ENCODE measurements around the gene IL22.

Gene IL22

DNA sequence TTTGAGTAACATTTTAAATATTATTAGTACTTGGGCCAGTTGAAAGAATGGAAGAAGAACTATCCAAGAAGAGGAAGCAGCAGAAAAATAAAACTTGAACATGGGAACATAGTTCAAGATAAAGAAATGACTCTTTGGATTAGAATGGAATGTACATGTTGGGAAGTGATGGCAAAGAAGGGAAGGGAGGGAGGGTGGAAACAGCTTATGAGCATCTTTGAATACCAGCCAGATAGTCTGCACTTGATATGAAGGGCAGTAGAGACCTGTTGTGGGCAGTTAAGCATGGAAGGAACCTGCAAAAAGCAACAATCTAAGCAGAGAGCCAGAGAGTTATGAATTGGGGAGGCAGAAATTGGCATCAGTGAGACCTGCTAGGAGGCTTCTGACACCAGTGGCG, 10.0 kb upstream of the IL22 start:
- DNase-seq = no peak

DNA sequence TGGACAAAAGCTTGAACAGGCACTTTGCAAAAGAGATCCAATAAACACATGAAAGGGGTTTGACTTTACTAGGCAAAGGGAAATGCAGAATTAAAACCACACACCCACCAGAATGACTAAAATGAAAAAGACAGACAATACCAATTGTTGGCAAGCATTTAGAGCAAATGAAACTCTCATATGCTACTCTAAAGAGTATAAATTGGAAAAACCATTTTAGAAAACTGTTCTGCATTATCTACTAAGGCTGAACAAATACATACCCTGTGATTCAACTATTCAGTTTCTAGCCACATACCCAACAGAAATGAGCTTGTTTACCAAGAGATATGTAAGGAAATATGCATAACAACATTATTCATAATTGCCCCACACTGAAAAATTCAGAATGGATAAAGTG, 8.5 kb upstream of the IL22 start:
- DNase-seq = no peak

DNA sequence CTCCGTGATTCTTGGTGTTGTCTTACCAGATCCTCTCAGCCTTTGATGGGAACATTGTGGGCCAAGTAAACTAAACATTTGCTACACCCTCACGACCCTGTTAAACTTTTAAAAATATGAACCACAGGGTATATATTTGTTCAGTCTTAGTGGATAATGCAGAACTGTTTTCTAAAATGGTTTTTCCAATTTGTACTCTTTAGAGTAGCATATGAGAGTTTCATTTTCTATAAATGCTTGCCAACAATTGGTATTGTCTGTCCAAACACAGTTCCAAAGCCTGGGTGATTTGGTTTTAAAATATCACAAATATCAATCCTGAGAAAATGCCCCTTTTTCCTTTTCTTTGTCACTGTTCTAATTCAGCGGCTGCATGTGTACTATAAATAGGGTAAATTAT, 6.7 kb upstream of the IL22 start:
- no peak for DNase-seq

DNA sequence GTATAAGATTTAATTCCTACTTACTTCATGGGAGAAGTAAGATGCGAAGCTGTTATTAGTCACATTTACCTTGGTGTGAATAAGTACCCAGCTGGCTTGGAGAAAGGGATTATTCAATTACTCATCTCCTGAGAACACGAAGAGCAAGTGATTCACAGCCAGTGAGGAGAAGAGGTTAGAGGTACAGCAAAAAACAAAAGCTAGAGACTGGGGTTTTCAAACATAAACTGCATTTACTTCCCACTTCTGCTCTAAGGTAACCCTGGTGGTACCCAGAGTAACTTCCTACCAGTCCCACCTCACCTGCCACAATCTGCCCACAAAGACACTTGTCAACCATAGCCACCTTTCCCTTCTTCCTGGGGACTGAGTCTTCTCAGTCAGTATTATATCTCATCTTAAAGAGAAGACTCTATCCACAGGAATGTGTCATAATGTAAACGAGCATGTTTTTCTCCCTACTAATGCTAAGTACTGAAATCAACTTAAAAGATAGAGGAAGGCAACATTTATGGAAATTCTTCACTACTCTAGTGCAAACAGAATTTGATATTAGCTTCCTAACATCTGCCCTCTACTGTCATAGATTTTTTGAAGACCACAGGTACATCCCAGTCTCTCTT, 6.0 kb upstream of the IL22 start:
- DNase-seq = peak; percentile 89

DNA sequence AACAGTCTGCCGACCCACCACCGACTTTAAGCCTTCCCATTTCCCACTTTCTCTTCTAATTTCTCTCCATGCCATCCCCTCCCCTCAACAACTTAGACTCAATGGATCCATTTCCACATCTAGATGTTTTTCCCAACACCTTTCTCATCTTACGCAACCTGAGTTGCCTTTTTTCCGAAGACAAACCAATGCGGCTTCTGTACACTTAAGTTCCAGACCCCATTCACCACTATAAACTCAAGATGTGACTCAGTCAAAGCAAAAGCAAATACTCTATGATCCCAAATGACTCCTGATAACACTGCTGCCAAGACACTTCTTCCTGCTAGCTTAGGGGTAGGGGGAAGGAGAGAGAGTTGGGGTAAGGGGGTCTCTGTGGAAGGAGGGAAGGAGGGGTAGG, 1.3 kb downstream of the IL22 start:
- DNase-seq = no peak

DNA sequence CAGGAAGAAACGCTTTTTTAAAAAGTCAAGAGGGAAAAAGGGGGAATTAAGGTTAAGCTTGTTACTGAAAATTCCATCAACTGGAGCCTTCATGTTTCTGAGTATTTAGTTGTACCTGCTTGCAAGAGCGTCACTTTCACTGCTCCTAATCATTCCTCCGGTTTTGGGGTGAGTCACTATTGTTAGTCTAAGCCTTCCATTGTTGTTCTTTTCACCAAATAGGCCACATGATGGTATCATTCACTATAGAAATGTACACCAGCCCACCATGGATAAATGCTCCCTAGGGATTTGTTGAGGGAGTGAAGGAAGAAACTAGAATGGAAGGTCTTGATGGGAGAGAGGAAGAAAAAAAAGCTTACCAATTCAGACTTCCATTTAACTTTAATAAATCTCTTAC, 3.0 kb downstream of the IL22 start:
- no peak for DNase-seq

DNA sequence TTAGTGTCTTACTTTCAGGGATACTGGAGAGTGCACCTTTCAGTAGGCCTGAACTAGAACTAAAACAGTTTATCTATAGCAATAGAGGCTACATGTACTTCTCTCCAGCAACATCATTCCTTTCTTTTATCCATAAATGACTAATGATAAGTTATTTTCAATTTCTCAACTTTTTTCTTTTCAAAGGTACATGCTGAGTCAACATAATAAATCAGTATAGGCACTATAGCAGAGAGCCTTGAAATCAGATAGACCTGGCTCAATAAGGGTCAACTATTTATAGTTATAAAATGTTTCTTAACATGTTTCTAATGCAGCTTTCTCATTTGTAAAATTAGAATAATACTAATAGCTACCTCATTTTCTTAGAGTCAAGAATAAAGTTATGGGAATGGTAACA, 5.6 kb downstream of the IL22 start:
- DNase-seq = no peak

DNA sequence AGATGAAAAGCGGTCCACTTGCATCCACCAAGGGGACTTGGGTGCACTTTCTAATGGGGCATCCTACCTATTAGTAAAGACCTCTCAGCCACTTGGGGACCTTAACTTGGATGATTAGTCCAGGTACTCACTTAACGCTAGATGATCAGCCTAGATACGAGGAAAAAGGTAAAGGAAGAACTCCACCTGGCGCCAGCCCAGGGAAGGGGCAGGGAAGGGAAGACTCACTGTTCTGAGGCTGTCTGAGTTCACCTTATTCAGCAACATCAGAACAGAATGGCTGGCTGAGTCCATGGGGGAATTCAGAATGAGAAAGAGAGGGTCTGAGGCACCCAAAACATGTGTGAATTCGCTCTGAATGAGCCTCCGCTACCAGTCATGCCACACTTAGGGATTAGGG, 7.1 kb downstream of the IL22 start:
- no peak for DNase-seq

DNA sequence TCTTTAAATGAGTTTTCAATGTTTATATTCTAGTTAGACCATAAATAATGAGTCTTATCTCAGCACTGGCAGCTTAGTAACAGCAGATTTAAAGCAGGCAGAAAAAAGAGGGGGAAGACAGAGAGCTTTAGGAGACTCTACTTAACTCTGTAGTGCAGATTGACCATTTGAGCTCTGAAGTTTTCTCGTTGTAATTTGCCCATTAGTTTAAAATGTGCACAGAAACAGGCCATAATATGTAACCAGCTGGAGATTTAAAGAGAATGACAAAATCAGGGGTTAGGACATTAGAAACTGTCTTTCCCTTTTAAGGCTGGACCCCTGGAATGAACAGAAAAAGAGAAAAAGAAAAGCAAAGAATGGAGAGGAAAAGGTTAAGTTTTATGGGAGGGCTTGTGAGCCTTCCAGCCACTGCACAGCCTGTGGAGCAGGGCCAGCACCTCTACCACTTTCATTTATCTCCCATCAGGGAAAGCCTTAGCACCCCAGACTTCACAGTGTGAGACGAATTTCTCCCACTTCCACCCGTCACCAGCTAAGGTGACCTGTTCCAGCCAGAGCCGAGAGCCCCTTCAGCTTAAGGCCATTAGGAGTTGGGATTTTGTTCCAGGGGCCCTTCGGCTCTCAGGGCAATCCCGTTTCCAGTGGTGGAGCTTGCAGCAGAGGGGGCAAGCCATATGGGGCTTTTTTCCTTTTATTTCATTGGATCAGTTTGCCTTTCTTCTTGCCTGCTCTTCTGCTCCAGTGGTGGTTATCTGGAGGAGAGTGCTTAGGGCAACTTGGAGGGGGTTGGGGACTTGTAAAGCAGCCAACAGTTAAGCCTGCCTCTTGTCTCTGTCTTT, 8.0 kb downstream of the IL22 start:
- DNase-seq = no peak

DNA sequence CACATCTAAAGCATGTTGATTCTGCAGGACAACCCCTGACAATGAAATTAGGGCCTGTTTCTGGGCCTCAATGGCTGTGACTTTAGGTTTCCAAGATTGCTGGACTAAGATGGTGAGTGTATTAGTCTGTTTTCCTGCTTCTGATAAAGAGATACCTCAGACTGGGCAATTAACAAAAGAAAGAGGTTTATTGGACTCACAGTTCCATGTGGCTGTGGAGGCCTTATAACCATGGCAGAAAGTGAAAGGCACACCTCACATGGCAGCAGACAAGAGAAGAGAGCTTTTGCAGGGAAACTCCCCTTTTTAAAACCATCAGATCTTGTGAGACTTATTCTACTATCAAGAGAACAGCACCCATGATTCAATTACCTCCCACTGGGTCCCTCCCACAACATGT, 10.6 kb downstream of the IL22 start:
- no peak for DNase-seq

DNA sequence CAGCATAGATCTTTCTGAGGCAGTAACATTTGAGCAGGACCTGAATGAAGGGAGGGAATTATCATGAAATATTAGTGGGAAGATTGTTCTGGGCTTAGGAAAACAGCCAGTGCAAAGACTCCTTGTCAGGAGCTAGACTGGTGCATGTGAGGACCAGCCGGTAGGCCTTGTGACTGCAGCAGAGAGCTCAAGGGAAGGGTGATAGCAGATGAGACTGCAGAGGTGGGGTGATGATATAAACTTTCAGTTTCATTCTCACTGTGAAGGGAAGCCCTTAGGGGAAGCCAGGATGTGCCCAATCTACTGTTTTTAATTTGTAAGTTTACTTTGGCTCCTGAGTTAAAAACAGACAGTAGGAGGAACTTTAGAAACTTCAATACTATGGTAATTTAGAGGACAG, 12.4 kb downstream of the IL22 start:
- DNase-seq = no peak

DNA sequence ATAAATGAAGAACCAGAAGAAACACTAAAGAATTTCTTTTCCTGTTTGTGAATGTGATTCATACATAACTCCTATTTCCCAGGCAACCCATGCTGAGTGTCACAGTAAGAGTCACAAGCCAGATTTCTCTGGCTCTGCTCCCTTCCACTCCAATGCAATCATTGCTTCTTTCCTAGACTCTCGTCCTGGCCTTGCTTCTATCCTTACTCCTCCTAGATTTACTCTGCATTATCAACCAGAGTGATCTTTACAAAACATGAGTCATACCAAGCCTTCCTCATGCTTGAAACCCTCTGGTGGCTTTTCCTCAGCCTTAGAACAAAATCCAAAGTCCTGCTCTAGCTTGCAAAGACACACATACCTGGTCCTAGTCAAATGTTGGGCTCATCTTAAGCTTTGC, 13.3 kb downstream of the IL22 start:
- peak; percentile 39 for DNase-seq

DNA sequence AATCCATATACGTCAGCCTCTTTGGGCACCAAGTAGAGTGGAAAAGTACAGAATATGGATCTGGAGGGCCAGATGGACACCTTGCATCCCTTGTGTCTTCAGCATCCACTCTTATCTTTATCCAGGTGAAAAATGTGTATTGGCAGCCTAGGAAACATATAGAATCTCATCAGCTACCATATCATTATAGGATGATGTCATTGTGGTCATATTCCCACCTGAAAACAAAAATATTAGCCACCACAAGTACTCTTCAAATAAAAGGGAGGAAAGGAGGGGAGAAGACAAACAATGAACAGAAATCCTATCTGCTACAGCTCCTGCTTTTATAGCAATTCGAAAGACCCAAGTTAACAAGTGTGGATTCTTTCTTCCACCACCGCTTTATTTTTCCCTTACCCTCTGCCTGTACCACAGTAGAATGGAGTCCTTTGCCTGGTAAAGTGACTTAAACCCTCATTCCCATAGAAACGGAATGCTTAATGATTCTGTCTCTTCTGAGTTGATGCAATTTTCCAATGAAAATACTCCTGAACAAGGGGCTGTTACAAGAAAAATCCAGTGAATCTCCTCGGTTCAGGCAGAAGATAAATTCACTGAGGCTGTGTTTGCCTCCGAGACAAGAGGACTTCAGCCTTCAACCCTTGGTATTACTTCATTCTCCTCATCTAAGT, 14.0 kb downstream of the IL22 start:
- no peak for DNase-seq

DNA sequence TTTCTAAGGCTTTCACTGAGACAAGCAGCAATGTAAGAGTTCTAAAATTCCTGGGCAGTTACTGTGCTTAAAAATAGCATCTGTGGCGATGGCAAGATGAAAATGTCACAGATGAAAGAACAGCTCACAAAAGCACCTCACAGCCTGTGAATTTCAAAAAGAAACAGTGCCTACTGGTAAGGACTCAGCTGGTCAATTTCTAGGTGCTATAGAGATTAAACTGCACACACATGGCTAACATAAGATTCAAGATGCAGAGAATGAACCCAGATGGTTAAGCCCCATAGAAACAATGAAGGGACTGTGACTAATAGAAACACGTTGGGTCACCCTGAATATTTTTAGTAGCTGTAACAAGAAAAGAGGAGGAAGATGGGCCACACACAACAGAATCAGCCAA, 15.8 kb downstream of the IL22 start:
- peak; percentile 4 for DNase-seq

DNA sequence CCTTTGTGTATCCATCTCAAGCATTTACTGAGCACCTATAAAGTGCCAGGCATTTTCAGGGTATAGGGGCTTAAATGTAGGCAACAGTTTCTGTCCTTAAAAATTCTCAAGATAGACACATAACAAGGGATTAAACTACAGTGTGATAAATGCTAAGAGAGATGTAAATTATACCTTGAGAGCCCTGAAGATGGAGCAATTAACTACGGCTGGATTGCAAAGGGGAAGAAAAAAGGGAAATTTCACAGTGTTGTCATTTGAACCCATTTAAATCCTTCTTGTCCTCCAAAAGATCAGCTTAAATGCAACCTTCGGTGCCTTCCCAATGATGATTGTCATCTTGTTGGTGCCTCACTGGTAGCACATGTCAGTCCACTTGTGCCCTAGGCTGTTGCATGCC, 16.3 kb downstream of the IL22 start:
- no peak for DNase-seq

DNA sequence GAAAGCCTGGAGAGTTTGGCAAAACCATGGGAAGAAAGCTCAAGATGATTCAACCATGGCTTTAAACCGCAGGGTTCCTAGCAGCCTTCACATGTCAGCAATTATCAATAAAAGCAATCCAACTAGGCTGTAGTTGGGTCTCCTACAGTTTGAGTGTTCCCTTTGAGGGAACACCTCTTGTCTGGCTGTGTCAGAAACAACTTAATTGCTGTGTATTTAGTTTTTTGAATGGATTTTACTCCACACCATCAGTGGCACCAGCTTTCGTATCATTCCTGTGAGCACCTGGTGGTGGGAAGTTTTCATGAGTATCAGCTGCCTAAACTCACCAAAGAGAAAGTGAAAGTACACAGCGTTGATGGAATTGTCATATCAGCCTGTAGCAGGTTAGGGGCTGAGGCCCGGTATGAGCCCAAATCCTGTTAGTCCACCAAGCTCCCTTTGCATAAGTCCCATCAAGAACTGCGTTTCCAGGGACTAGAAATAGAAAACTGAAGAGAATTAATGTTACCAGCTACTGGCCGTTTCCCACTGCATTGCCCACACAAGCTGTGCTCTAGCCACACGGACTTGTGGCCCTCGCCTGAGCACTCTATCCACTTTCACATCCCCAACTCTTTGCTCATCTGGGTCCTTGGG, 16.9 kb downstream of the IL22 start:
- DNase-seq = no peak

DNA sequence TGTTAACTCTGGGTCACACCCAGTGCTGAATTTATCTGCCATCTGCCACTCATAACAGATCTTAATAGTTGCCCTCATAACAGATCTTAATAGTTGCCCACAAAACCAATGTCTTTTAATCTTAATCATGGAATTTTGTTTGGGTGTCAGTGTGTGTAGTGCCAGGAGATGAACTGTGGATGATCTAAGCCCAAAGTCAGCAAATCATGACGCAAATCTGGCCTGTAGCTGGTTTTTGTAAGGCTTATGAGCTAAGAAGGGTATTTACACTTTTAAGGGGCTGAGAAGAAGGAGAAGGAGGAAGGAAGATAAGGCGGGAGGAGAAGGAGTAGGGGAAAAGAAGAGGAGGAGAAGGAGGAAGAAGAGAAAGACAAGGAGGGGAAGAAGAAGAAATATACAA, 17.8 kb downstream of the IL22 start:
- no peak for DNase-seq

DNA sequence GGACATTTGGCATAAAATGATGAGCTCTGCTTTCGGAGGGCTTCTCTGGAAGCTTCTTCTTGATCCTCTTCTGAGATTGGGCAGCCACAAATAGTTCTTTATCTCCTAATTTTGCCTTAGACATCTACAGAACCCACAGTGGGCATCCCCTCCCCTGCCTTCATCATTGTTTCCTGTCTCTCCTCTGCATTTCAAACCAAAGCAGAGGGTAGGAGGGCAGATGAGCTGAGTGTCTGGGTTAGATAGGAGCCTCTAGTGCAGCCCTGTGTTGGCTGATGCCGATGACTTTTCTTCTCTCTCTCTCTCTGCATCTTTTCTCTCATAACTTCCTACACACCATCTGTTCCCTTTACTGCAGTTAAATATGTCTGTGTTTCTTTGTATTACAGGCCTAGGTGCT, 19.3 kb downstream of the IL22 start:
- DNase-seq = no peak

DNA sequence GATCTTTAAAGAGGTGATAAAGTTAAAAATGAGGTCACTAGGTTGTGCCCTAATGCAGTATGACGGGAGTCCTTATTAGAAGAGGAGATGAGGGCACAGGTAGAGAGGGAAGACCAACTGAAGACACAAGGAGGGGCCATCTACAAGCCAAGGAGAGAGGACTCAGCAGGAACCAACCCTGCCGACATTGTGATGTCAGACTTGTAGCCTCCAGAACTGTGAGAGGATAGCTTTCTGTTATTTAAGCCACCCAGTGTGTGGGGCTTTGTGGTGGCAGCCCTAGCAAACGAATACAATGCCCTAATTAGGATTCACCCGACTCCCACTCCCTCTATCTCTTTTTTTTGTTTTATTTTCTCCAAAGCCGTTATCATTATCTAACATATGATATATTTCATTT, 19.9 kb downstream of the IL22 start:
- DNase-seq = no peak

DNA sequence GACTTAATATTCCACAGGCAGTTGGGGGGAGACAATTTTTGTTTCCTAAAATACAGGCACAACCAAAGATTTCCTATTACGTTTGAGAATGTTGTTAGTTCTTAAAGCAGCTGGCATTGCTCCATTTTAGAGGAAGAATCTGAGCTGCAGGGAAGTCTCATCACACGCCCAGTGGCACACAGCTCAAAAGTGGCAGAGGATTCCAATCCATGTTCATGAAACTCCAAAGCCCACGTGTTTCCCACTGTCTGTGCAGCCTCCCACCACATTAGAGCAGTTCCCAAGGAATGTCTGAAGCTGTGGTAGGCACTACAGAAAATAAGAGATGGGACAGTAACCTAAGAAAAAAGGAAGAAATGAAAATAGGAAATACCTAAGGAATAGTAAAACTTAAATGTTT, 21.7 kb downstream of the IL22 start:
- DNase-seq = no peak

DNA sequence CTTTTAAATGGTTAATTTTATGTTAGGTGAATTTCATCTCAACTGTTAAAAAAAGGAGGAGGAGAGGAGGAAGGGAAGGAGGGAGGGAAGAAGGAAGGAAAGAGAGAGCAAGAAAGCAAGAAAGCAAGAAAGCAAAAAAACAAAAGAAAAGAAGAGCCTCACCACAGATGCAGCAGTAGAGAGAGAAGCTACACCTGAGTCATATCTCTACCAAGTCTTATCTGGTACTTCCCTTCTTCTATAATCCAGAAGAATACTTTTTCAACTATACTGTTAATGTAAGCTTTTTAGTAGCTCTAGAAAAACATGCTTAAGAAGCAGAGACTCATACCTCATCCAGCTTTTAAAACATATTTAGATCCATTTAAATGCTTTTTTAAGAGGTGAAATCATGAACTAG, 22.2 kb downstream of the IL22 start:
- DNase-seq = no peak

DNA sequence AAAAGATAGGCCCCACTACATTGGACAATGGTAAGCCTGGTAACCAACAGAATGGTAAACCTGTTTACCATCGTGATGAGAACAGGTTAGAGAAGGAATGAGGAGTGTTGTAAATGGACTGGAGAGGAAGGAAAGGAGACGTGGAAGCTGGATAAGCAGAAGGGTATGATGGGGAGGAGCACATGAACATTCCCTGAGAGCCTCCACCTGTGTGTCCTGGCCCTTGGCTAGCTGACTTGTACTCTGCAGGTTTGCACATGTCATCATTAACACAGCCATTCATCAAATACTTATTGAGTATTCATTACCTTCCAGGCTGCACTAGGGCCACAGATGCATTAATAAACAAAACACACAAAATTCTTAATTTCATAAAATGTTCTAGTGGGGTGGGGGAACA, 23.4 kb downstream of the IL22 start:
- no peak for DNase-seq

DNA sequence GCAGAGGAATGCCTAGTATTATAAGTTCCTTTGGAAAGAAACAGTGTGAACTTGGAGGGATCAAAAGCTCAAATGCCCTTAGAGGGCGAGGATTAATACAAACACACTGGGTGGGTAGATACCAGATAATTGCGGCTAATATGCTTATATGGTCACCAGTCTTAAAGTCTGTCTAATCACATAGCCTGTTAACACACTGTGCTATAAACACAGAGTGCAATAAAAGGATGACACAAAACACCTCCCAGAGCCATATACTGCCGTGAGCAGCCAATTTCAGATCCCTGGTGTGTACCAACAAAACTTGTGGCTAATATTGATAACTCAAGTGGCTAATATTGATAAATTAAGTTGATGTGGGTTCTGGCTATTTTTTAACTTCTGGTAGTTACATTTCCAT, 26.0 kb downstream of the IL22 start:
- no peak for DNase-seq

Measured in kidney glomerular epithelial cell (primary cell).